Hematopoietic multipotent progenitor cell (in vitro differentiated cells): ENCODE data around the gene CBX4. TPM values are rescaled to one million over a fixed set of nuclear protein-coding genes. Genes with fewer than 3 reads are reported as not detected.

ENCODE experiments used
- DNase-seq, 3 donors: peaks; one replicate each; pipeline ENCODE4 v3.0.0-alpha.2; 2011 to 2015; ENCODE audit warnings: low read depth in 2 of 3, low spot score in 2 of 3
- total RNA-seq: library from RNA; depleted of rRNA; stranded (reverse); fragments of >200 nt; gene quantifications from one replicate; pipeline ENCODE4 v1.2.3, GENCODE V29; 2012

CBX4 gene
- total RNA-seq, 1 donor, result 31.8 TPM

DNA sequence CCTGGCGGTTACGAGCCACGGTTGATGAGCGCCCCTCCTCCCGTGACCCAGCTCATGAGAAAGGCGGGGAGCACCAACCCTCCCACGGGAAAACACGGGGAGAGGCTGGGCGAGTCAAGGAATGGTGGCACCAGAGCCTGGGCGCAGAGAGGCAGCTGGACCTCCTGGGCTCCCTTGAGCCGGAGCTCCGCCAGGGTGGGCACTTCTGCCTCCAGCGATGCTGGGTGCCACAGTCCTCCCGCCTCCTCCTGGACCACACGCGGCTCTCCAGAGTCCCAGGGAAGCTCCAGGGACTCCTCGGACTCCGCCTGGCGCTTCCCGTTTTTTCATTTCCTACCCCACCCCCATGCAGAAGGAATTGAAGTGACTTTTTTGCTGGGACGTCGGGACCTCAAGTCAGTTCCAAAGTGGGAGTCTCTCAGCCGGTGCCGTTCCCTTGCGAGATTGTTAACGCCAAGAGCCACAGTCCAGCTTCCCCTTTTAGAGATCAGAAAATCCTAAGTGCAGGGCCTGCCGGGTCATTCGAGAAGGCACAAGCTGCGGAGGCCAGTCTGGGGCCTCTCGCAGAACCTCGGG, 35.7 kb downstream of the CBX4 start:
- peak in 1 of 3 donors; percentile 56 for DNase-seq

DNA sequence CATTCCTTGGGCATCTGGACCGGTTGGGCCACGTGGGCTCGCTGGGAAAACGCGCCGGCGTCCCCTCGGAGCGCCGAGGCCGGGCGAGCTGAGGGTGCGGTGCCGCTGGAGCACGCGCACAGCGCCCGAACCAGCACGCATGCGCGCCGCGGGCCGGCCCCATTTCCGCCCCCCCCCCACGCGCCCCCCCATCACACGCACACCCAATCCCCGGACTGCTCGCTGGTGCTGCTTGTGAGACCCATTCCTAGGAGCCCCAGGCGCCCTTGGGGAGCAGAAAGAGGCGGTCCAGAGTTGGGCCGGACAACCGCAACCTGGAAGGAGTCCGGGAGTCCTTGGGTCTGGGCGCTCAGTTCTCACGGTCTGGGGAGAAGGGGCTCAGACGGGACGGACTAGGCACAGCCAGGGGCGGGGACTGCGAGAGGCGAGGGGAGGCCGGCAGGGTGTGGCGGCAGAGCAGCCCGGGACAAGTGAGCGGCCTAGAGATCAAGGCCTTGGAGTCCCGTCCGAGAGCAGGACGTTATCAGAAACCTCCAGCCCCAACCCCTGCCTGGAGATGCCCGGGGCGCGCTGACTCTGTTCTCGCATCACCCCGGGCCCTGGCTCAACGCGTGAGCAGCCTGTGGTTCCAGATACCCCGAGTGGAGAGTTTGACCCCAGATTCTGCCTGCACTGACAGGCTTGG, 36.4 kb downstream of the CBX4 start:
- no peak for DNase-seq

DNA sequence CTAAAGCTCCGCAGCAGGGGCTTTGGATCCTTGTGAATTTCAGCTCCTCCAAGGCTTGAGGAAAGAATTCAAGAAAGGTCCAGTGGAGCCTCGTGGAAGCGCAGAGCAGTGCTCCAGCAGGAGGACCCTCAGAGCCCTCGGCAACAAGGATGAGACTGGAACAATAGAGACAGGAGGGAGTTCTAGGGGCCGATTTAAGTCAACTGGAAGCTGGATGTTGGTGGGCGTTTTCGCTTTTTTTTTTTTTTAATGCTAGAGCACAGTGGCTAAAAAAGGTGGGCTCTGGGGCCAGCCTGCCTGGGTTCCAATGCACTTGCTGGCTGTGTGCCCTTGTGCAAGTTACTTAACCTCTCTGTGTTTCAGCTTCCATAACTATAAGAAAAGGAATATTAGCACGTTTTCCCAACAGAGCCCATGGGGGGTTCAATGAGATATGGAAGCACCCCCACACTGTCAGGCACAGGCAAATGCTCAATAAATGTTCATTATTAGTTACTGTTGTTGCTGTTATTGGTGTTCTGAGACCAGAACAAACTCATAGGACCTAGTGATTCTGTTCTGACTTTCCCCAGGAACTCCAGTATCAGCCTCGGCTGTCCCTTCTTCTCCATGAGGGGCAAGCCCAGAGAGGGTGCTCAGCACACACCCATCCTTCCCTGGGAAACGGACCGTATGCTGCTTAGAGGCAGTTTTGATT, 37.1 kb downstream of the CBX4 start:
- no peak for DNase-seq

- no peak for DNase-seq
Observed at GRCh38 chr17:79801156-79802038, 37.8 kb downstream of the CBX4 start.

DNA sequence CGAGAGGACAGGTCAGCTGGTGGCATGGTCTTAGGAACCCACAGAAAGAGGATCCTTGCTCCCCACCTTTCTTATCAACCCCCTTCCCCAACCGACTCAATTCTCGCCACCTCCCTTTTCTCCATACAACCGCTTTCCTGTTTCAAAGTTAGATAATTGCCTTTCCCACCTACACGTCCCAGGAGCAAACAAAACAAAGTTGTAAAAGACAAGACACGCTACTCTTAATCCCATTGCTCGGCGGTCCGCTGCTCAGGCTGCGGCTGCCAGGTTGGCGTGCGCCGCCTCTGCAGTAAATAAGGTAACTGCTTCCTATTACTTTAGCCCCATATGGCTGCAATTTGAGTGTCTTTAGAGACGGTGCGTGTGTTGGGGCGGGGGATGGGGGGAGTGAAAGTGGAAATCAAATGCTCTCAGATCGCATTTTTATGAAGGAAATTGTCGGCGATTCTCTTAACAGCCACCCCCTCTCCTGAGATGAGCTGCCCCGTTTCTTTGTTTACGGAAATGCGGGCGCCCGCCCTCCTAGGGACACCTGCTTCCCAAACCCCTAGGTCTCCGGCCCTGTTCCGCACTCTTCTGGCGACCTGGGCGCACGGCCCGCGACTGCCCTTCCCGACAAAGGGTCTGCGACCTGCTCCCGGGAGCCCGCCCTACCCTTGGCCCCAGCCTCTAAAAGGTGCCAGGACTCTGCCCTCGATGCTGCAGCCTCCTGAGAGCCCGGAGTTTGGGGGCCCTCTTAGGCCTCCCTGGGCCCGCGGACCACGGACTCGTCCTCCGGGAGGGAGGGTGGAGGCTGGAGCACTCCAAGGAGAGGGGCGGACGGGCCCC, 38.7 kb downstream of the CBX4 start:
- DNase-seq, result peak in 1 of 3 donors; percentile 52

DNA sequence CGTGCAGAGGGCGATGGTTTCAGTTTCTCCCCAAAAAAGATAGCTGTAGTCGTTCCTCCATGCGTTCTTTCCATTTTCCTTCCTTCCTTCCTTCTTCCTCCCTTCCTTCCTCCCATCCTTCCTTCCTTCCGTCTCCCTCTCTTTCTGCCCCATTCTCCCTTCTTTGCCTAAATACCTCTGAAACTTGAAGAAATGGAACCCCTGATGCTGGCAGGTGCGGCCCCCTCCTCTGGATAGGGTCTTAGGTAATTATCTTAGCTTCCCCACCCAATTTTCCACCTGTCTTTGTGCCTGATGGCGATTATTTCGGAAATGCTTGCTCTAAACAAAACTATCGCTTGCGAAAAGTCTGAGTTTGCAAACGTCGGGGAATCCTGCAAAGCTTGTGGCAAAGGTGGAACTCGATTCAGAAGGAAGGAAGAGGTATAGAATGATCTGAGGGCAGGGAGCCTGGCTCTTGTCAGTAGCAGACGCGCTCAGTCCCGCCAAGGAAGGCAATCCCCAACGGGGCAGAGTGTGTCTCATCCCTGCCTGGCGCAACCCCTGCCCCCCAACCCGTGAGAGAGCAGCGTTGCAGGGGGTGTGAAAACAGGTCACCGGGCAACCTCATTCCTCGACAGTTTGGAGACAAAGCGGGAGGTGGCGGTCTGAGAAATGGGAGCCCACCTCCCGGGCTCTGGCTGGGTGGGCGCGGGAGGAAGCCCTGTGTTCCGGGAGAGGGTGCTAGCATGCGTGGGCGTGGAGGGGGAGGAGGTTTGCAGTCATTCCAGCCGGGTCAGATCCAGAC, 39.5 kb downstream of the CBX4 start:
- no peak for DNase-seq

DNA sequence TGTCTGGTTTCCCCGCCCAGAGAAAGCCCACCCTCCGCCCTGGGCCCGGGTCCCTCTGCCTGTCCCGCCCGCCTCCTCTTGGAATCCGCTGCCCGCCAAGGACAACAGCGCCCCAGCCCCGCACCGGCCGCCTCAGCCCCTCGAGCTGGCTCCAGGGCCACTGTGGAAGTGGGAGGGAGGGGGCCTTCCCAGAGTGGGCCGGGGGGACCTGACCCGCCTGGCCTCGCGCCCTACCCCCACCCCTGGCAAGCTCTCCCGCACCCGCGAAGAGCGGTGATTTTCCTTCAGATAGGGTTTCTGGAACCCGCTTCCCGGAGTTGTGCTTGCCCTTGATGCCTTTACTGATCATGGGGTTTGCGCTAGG, 40.1 kb downstream of the CBX4 start:
- DNase-seq, result no peak

DNA sequence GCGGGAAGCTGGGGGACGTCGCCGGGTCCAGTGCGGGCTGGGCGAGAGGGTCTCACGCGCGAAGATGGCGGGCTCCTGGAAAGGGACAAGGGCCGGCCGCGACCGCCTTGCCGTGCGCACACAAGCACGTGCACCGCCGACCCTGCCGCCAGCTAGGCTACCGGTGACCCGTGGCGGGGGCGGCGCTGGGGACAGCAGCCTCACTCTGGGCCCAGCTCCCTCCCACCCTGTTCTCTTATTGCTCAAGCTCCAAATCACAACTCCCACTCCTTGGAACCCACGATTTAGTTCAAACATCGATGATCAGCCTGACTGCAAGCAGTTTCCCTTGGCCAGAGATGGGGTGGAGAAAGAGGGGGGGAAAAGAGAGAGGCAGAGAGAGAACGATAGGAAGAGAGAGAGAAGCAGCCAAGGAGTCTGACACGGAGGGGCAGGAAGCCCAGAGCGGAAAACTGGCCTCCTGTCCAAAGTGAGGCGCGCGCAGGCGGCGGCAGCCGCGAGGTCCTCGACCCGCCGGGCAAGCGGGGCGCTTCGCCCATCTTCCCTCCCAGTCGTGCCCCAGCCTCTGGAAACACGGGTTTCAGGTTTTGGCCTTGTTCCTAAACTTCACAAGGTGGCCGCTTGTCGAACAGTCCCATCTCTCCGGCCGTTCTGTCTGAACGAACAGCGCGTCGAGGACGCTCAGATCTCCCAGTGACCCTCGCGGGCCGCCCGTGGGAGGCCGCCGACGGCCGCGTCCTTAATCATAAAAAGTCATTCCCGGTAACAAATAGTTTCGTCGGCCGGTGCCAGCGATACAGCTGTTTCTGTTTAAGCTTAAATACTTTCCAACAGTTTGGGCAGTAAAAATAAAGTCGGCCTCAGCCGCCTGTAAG, 40.7 kb downstream of the CBX4 start:
- no peak for DNase-seq

DNA sequence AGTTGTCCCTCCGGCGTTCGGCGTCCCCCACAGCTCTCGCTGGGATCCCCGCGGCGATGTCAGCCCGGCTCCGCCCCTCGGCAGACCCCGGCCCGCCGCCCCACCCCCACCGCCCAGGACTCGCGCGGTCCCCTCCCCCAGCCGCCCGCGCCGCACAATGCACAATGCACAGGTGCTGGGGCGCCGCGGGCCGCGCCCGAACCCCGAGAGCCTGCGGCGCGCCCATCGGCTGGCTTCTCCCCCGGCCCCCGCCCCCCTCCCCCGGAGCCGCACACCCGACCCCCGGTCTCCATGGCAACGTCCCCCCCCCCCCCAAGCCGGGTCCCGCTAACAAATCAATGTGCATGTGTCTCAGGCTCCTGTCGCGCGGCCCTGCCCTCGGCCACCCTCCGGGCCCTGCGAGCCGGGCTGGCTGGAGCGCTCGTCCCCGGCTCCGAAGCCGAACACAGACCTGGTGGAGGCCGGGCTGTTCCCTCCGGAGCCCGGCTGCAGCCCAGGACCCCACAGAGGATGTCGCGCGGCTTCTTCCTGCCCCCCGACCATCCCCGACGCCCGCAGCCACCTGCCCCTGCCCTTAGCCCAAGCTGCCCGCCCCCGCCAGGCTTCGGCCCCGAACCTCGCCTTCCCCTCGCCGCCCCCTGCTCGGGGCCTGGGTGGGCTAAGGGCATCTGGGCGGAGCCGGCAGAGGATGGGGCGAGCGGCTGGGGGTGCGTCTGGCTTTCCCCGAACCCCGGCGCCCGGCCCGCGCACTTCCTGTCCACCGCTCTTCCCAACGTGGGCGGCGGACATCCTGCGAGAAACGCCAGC, 41.5 kb downstream of the CBX4 start:
- no peak for DNase-seq

GRCh38 chr17:79796763-79797491, 42.3 kb downstream of the CBX4 start, which contains the start of gene CBX8:
CBX8 (minus strand) TSS chr17:79797077; CDS start chr17:79796998, 79 bp downstream.
- DNase-seq, result peak; percentile 97 to 100 (median 100)

DNA sequence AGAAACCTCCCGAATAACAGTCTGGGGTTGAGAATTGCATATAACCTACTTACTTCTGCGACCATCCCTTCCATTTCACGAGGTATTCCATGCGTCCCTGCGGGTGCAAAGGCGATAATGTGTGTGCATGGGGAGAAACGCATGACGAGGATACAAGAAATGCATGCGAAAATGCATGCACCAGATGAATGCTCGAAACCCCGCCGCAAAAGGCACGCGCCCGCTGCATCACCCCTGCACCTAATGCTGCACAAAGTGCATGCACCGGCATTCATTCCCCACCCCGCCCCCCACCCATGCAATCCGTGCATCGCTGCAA, 42.8 kb downstream of the CBX4 start:
- peak in 1 of 3 donors; percentile 65 for DNase-seq

DNA sequence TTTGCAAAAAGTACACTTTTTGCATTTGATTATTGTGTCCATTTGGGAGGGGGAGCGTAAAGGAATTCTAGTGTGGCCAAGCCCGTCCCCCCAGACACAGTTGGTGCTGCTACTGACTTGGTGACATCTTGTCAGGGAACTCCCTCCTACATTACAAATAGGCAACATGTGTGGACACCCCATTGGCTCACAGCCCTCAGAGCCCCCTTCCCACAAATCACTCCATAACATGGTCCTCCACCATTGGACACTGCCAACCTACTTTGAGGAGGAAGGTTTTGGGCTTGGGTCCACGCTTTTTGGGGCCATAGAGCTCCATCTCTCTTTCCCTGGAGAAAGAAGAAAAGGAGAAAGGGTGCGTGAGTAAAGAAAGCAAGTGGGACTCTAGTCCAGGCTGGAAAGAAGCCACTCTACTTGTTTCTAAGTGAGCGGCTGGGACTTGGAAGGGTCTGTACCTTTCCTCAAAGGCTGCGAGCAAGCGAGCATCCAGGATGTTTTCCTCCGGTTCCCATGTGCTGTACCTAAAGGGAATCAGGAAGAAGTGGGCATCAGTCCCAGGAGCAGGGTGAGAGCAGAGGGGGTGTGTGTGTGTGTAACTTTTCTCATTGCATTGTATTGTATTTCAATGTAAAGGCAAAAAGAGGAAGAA, 43.3 kb downstream of the CBX4 start:
- DNase-seq, result no peak

DNA sequence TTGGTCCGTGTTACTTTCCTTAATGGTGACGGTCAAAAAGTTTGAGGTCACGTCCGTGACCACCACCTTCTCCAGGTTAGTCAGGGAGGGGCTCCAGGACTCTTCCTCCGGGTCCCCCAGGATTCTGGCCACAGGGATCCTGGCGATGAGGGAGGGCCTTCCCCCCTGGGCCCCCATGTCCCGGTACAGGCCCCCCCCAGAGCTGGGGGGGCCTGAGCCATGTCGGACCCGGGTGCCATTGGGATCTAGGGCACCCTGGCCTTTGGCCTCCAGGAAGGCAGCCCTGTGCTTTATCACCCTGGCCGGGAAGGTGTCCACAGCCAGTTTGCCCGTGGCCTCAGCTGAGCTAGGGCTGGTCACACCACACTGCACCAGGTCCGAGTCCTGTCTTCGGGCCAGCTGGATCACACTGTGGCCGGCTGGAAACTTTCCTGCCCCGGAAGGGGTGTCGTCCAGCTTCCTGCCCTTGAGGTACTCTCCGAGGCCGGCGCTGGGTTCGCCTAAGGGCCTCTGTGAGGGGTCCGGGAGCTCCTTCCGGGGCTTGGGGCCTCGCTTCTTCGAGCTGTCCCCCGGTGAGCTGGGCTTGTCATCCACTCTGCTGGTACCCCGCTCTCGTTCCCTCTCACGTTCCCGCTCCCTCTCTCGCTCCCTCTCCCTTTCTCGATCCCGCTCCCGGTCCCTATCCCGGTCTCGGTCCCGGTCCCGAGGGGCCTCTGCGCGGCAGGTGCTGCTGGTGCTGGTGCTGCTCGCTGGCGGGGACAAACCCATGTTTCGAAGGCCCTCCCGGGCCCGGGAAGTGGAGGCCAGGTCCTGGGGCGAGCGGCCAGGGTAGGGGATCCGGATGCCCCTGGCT, 44.4 kb downstream of the CBX4 start:
- DNase-seq, result no peak

GRCh38 chr17:79793924-79794304, 45.3 kb downstream of the CBX4 start:
- DNase-seq, result no peak
